LNCAP (cell line): ENCODE measurements around the gene BPIFB2.

Experiments used
- TF ChIP-seq, protein P1 (sequence below): fragments of 450-650 bp; IDR thresholded peaks from 2 replicates; pipeline ENCODE4 v1.5.1; 2017; ENCODE audit warnings: mild to moderate bottlenecking

Gene BPIFB2, protein sequence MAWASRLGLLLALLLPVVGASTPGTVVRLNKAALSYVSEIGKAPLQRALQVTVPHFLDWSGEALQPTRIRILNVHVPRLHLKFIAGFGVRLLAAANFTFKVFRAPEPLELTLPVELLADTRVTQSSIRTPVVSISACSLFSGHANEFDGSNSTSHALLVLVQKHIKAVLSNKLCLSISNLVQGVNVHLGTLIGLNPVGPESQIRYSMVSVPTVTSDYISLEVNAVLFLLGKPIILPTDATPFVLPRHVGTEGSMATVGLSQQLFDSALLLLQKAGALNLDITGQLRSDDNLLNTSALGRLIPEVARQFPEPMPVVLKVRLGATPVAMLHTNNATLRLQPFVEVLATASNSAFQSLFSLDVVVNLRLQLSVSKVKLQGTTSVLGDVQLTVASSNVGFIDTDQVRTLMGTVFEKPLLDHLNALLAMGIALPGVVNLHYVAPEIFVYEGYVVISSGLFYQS

DNA sequence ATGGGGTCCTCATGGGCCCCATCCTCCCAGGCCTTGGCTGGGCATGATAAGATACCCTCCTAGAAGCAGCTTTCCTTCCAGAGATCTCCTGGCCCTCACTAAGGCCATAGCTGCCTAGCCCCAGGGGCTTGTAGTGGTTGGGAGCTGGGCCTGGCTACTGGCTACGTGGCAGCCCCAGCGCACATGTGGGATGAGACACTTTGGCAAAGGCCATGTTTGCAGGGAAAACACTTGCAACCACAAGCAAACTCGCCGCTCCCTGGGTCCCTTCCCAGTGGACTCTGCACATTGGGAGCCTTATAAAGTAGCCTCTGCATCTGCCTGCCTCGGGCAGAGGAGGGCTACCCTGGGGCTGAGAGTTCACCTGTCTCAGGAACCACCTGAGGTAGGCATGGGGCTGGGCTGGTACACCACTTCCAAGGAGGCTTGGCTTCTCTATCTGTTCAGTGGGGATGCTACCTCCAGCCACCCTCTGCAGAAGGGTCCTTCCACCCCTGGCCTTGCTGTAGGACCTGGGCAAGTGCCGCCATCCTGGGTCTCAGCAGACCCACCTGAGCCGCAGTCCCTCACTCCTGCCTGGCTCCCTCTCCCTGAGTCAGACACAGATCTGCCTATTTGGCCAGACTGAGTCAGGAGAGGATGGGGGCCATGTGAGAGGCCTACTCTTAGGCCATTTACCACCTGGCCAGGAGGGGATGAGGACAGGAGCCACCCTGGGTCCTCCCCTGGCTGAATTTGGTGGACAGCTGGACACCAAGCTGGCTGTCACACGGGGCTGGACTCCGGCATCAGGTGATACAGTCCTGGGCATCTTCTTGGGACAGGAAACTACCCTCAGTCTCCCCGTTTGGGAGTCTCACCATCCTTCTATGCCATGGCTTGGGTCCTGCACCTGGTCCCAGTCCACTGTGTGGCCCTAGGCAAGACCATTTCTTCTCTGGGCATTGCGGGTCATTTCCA lies at the start of gene BPIFB2:
TSS of gene BPIFB2 (plus strand) at position 329 of the 960 bp plus-strand sequence. CDS start 871 bp downstream, outside the sequence.
- TF ChIP-seq, protein P1, sequence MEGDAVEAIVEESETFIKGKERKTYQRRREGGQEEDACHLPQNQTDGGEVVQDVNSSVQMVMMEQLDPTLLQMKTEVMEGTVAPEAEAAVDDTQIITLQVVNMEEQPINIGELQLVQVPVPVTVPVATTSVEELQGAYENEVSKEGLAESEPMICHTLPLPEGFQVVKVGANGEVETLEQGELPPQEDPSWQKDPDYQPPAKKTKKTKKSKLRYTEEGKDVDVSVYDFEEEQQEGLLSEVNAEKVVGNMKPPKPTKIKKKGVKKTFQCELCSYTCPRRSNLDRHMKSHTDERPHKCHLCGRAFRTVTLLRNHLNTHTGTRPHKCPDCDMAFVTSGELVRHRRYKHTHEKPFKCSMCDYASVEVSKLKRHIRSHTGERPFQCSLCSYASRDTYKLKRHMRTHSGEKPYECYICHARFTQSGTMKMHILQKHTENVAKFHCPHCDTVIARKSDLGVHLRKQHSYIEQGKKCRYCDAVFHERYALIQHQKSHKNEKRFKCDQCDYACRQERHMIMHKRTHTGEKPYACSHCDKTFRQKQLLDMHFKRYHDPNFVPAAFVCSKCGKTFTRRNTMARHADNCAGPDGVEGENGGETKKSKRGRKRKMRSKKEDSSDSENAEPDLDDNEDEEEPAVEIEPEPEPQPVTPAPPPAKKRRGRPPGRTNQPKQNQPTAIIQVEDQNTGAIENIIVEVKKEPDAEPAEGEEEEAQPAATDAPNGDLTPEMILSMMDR, result no peak

- TF ChIP-seq, protein P1, result no peak
Observed at GRCh38 chr20:32958574-32958973, 48.9 kb upstream of the BPIFB2 start.

DNA sequence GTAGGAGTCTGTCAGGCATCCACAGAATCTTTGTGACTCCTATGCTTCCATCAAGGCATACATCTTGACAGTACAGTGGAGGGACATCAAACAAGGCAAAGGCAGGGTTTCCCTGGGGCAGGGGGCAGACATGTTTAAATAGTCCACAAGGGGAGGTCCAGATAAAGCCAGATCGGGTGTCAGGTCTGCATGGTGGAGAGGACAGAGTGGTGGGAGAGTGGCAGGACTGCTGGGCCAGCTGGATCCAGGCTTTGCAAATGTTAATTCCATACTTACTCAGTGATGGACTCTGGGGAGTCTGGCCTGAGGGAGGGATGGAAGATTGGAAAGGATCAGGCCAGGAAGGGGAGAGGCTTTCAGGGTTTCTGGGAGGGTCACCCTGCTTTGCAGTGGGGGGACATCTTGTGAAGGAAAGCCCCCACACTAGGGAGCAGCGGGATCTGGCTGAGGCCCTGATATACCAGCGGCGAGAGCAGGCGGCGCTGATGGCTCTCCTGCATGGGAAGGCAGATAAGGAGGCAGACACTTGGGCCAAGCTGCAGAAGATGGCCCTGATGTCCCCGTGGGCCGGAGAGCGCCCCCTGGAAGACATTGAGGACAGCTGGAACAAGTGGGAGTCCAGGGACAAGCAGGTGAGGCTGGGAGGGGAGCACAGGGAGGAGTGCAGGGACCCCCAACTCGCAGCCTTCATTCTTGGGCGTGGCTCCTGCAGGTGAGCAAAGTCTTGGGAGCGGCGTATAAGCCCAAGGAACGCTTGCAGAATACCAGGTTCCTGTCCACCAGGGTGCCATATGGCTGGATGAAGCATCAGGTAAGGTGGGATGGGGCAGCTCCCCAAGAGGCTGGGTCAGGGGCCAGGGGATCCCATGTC lies 47.9 kb upstream of the BPIFB2 start:
- TF ChIP-seq, protein P1, result no peak

GRCh38 chr20:32960222-32960518 lies 47.3 kb upstream of the BPIFB2 start:
- TF ChIP-seq, protein P1, result no peak

DNA sequence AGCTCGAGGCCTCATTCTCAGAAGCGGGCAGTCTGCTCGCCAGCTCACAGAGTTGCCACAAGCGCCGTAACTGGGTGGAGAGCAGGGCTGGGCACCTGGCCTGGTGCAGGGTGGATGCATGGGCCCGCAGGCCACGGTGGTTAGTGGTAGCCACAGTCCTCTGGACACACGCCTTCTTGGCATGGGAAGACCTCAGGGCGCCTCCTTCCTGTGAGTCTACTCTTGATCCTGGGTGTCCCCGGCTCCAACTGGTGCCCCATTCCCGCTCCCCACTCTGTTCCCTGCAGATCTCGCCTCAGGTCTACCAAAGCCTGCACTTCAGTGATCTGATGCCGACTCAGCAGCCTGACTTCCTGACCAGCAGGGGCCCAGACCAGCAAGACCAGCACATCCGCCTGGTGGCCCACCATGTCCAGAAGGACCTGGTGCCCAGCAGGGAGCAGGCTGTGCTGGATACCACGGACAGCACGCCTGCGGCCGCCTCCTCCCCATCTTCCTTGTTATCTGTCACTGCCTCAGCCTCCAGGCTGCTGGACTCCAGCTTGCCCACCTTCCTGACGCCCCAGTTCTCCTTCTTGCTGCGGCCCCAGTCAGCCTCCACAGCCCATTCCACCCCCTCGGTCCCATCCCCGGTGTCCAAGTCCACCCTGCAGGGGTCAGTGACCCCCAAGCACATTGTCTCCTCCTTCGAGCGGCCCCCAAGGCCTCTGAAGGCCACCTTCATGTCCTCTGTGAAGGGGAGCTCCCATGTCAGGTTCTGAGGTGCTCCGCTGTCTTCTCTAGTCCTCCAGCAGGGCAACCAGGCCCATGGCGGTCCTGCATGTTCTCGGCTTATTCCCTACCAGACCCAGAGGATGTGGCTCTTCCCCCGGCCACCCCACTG lies 46.4 kb upstream of the BPIFB2 start:
- TF ChIP-seq, protein P1, result no peak

GRCh38 chr20:32962053-32962452 lies 45.5 kb upstream of the BPIFB2 start:
- TF ChIP-seq, protein P1, result no peak
